H1 (cell line): ENCODE data around the gene ZNF775. TPM values are rescaled to one million over a fixed set of nuclear protein-coding genes. Genes with fewer than 3 reads are reported as not detected.

Source experiments
- CTCF ChIA-PET: fragments of 300-600 bp; sonication (Branson Sonifier 250); formaldehyde crosslinking; loops from one replicate; lab custom pipeline; 2021; ENCODE audit not compliant: partially characterized antibody; lab: Charles Lee
- POLR2A ChIA-PET: fragments of 300-600 bp; sonication (Branson Sonifier 250); formaldehyde crosslinking; loops from one replicate; lab custom pipeline; 2021; ENCODE audit warnings: inconsistent platforms; ENCODE audit not compliant: partially characterized antibody; lab: Charles Lee
- DNase-seq, 2 experiments: peaks; one replicate each; pipeline versions ENCODE4 v3.0.0 to v3.0.0-alpha.2; 2010 to 2022; ENCODE audit warnings: low spot score in 2 of 2, low read depth in 1 of 2, mixed read lengths in 1 of 2
- FAIRE-seq: peaks from 2 replicates; lab custom pipeline; 2011; peaks lifted over from hg19 to GRCh38; lab: Jason Lieb, UNC
- H2AFZ ChIP-seq: 2 replicates; pipeline ENCODE4 v1.8.1; 2012; ENCODE audit warnings: low read length, inconsistent platforms
- H2AK5ac ChIP-seq: 2 replicates; pipeline ENCODE4 v1.6.1; 2013; ENCODE audit warnings: low read depth, low read length
- H2BK120ac ChIP-seq: replicated peaks from 2 replicates; pipeline ENCODE3; 2013; ENCODE audit warnings: low read depth, low read length, inconsistent platforms
- H2BK12ac ChIP-seq: 2 replicates; pipeline ENCODE4 v1.6.1; 2013; ENCODE audit warnings: low read depth, low read length
- H2BK15ac ChIP-seq: 2 replicates; pipeline ENCODE4 v1.6.1; 2013; ENCODE audit warnings: low read length
- H2BK20ac ChIP-seq: 2 replicates; pipeline ENCODE4 v1.6.1; 2013; ENCODE audit warnings: low read length
- H2BK5ac ChIP-seq: 2 replicates; pipeline ENCODE4 v1.6.1; 2013; ENCODE audit warnings: low read depth, low read length
- H3K14ac ChIP-seq: 2 replicates; pipeline ENCODE4 v1.6.1; 2013; ENCODE audit warnings: inconsistent platforms; ENCODE audit not compliant: insufficient read length
- H3K18ac ChIP-seq: 2 replicates; pipeline ENCODE4 v1.6.1; 2013; ENCODE audit warnings: low read length; ENCODE audit errors: extremely low read depth
- H3K23ac ChIP-seq: 2 replicates; pipeline ENCODE4 v1.6.1; 2013; ENCODE audit warnings: inconsistent platforms; ENCODE audit not compliant: insufficient read length
- H3K23me2 ChIP-seq: 2 replicates; pipeline ENCODE4 v1.6.1; 2013; ENCODE audit warnings: low read depth, low read length
- H3K27ac ChIP-seq: 2 replicates; pipeline ENCODE4 v1.6.1; 2011; ENCODE audit warnings: low read depth, low read length, inconsistent platforms
- H3K27me3 ChIP-seq, 4 experiments: replicated peaks in 1 of 4; 1 replicate in 1 of 4; 2 replicates in 3 of 4; pipeline versions ENCODE4 v1.6.1 to v1.8.1; 2011 to 2013; ENCODE audit warnings: low read length in 3 of 4, mild to moderate bottlenecking in 3 of 4, inconsistent platforms in 2 of 4, mixed read lengths in 2 of 4, moderate library complexity in 1 of 4; ENCODE audit not compliant: control insufficient read depth in 3 of 4, insufficient read depth in 3 of 4; ENCODE audit errors: extremely low read depth in 1 of 4
- H3K36me3 ChIP-seq, 4 experiments: 2 replicates each; pipeline versions ENCODE4 v1.6.1 to v1.8.1; 2011 to 2013; ENCODE audit warnings: mild to moderate bottlenecking in 4 of 4, low read length in 3 of 4, moderate library complexity in 2 of 4, control low read depth in 1 of 4, inconsistent platforms in 1 of 4; ENCODE audit not compliant: insufficient read depth in 4 of 4, control insufficient read depth in 2 of 4
- H3K4ac ChIP-seq: replicated peaks from 2 replicates; pipeline ENCODE3; 2013; ENCODE audit warnings: low read length, low read depth, mixed read lengths, inconsistent platforms; ENCODE audit not compliant: insufficient read length
- H3K4me1 ChIP-seq, 4 experiments: replicated peaks in 1 of 4; 1 replicate in 1 of 4; 2 replicates in 3 of 4; pipeline versions ENCODE4 v1.6.1 to v1.8.1; 2011 to 2013; ENCODE audit warnings: low read length in 3 of 4, inconsistent platforms in 2 of 4, mixed read lengths in 1 of 4; ENCODE audit not compliant: insufficient read depth in 4 of 4, control insufficient read depth in 3 of 4
- H3K4me2 ChIP-seq, 2 experiments: 2 replicates each; pipeline versions ENCODE4 v1.6.1 to v1.8.1; 2011 to 2013; ENCODE audit warnings: low read depth in 2 of 2, low read length in 2 of 2, control low read depth in 1 of 2, inconsistent platforms in 1 of 2, mild to moderate bottlenecking in 1 of 2; ENCODE audit not compliant: insufficient read depth in 1 of 2
- H3K4me3 ChIP-seq, 4 experiments: fragments of 200-600, 300-600 bp in 1 of 4; sonication (generic), shearing (Covaris generic), sonication (Bioruptor Twin) in 1 of 4; 2 replicates each; pipeline versions ENCODE4 v1.5.1 to v1.8.1; 2011 to 2016; ENCODE audit warnings: low read length in 4 of 4, low read depth in 3 of 4, control low read depth in 2 of 4, inconsistent platforms in 2 of 4, mild to moderate bottlenecking in 2 of 4, mixed read lengths in 1 of 4, moderate library complexity in 1 of 4; ENCODE audit not compliant: insufficient read depth in 2 of 4; ENCODE audit errors: extremely low read depth in 1 of 4
- H3K56ac ChIP-seq: replicated peaks from 2 replicates; pipeline ENCODE3; 2013; ENCODE audit warnings: low read depth, mild to moderate bottlenecking, mixed read lengths, low read length, inconsistent platforms; ENCODE audit not compliant: insufficient read length
- H3K79me1 ChIP-seq: 2 replicates; pipeline ENCODE4 v1.6.1; 2013; ENCODE audit warnings: low read depth, low read length, control low read depth
- H3K79me2 ChIP-seq, 2 experiments: 2 replicates each; pipeline versions ENCODE4 v1.6.1 to v1.8.1; 2012 to 2013; ENCODE audit warnings: low read length in 2 of 2, mild to moderate bottlenecking in 2 of 2, inconsistent platforms in 1 of 2; ENCODE audit not compliant: insufficient read depth in 2 of 2, control insufficient read depth in 1 of 2
- H3K9ac ChIP-seq, 4 experiments: replicated peaks in 1 of 4; 1 replicate in 1 of 4; 2 replicates in 3 of 4; pipeline versions ENCODE4 v1.6.1 to v1.8.1; 2011 to 2013; ENCODE audit warnings: low read depth in 3 of 4, low read length in 3 of 4, control low read depth in 2 of 4, mild to moderate bottlenecking in 2 of 4, moderate library complexity in 2 of 4, inconsistent platforms in 1 of 4; ENCODE audit errors: extremely low read depth in 1 of 4
- H3K9me3 ChIP-seq, 2 experiments: 2 replicates each; pipeline versions ENCODE4 v1.6.1 to v1.8.1; 2012 to 2013; ENCODE audit warnings: mild to moderate bottlenecking in 2 of 2, moderate library complexity in 2 of 2, control low read depth in 1 of 2, inconsistent platforms in 1 of 2, low read depth in 1 of 2, low read length in 1 of 2, mixed read lengths in 1 of 2; ENCODE audit not compliant: insufficient read depth in 2 of 2
- H4K20me1 ChIP-seq, 2 experiments: replicated peaks in 1 of 2; 2 replicates each; pipeline versions ENCODE3 to v1.8.1; 2011 to 2013; ENCODE audit warnings: inconsistent platforms in 2 of 2, low read length in 2 of 2, mild to moderate bottlenecking in 1 of 2; ENCODE audit not compliant: insufficient read depth in 2 of 2, control insufficient read depth in 1 of 2
- H4K5ac ChIP-seq: 2 replicates; pipeline ENCODE4 v1.6.1; 2013; ENCODE audit warnings: low read length, low read depth, mixed read lengths, inconsistent platforms; ENCODE audit not compliant: insufficient read length
- H4K8ac ChIP-seq: 2 replicates; pipeline ENCODE4 v1.8.0; 2013; ENCODE audit warnings: mild to moderate bottlenecking, moderate library complexity, low read length, inconsistent platforms; ENCODE audit not compliant: insufficient read depth; ENCODE audit errors: extremely low read depth
- H4K91ac ChIP-seq: replicated peaks from 2 replicates; pipeline ENCODE3; 2013; ENCODE audit warnings: low read length, mixed read lengths, inconsistent platforms; ENCODE audit not compliant: insufficient read length
- CTBP2 ChIP-seq: IDR thresholded peaks from 2 replicates; pipeline ENCODE4 v1.7.0; 2011; ENCODE audit warnings: borderline replicate concordance, mild to moderate bottlenecking, moderate library complexity, mixed read lengths, low read length; ENCODE audit not compliant: insufficient read depth, insufficient read length
- KDM5A ChIP-seq: fragments of 200-600 bp; IDR thresholded peaks from 2 replicates; pipeline ENCODE4 v1.7.1; 2012; ENCODE audit warnings: mild to moderate bottlenecking, low read length, inconsistent platforms, mixed read lengths
- RNF2 ChIP-seq: fragments of 200-900, 300-1000 bp; sonication (generic); IDR thresholded peaks from 2 replicates; pipeline ENCODE4 v1.7.1; 2016; ENCODE audit warnings: borderline replicate concordance, low read depth, mild to moderate bottlenecking, antibody characterized with exemption, low read length; ENCODE audit not compliant: poor library complexity, severe bottlenecking; ENCODE audit errors: missing control alignments
- TAF7 ChIP-seq: optimal IDR thresholded peaks from 2 replicates; pipeline ENCODE3; 2011; ENCODE audit warnings: low read depth, mild to moderate bottlenecking, inconsistent platforms, low read length, moderate library complexity, borderline replicate concordance
- WGBS, 2 experiments: shearing (Covaris generic) in 1 of 2; methylation state at CpG; one replicate each; pipeline versions ENCODE4 v1.1.6 to v1.1.7; 2013 to 2015; ENCODE audit warnings: low lambda C conversion rate in 2 of 2, mixed read lengths in 2 of 2, inconsistent platforms in 1 of 2, low coverage in 1 of 2, missing lambda C conversion rate in 1 of 2; ENCODE audit not compliant: insufficient replicate concordance in 2 of 2, insufficient coverage in 1 of 2, insufficient read length in 1 of 2; ENCODE audit errors: extremely low coverage in 1 of 2, missing lambda C conversion rate in 1 of 2; 5-methylcytosine and 5-hydroxymethylcytosine counted together
- polyA plus RNA-seq, 7 experiments: library from polyadenylated mRNA; depleted of rRNA in 3 of 7; stranded (reverse) in 5 of 7; unstranded in 2 of 7; fragments of >200 nt in 5 of 7; fragments of 200-250 nt in 2 of 7; gene quantifications; 1 replicate in 5 of 7; 2 replicates in 1 of 7; 4 replicates in 1 of 7; pipeline versions ENCODE4 v1.2.1 to v1.2.3, GENCODE V29; 2011 to 2013; ENCODE audit warnings: missing spikeins in 2 of 7, mixed read lengths in 2 of 7
- total RNA-seq: library from RNA; stranded (reverse); fragmentation: NEBNext Ultra II Directional; extraction: Animal tissue kit (Norgen Biotek cat#: 25700); gene quantifications from 2 replicates; pipeline ENCODE4 v1.2.1, GENCODE V29; 2021

Gene ZNF775
- total and polyA plus RNA-seq, 2 of the 8 experiments (the other 6 are each of a cell fraction or from before 2014, with no cell fraction given) = 13.6 to 21.5 TPM

DNA sequence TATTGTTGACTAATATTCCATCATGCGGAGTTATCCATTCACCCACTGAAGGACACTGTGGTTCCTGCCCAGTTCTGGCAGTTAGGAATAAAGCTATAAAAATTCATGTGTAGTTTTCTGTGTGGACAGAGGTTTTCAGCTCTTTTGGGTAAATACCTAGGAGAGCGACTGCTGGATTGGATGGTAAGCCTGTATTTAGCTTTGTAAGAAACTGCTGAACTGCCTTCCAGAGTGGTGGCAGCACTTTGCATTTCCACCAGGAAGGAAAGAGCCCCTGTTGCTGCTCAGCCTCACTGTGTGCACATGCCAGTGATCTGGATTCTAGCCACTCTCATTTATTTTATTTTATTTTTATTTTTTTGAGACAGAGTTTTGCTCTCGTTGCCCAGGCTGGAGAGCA, 14.2 kb downstream of the ZNF775 start:
- Histone ChIP-seq H3K23me2 (no peaks in the 10 kb centered on the region), H2AFZ (no peak overlapping the region), H3K36me3 (peaks cover 6 to 56% (median 17%) of the 10 kb centered on the region in 4 experiments; a peak in 7 of 8 replicates), H3K9me3 (no peaks in the 10 kb centered on the region), H3K56ac (no peak overlapping the region), H2AK5ac (no peak overlapping the region), H3K4me1 (peaks cover 0 to 10% (median 4%) of the 10 kb centered on the region in 4 experiments; a peak in 4 of 7 replicates), H4K8ac (no peak overlapping the region), H4K5ac (no peak overlapping the region), H2BK120ac (peak overlapping the region; percentile 61), H3K14ac (no peak overlapping the region), H4K91ac (no peak overlapping the region), H3K79me2 (peaks cover 0 to 41% of the 10 kb centered on the region in 2 experiments; a peak in 2 of 4 replicates), H2BK5ac (0 out of 2 replicates have a peak overlapping the region, but pooled peaks have one; percentile 19), H3K4me3 (no peak overlapping the region), H3K27me3 (no peaks in the 10 kb centered on the region), H3K23ac (no peak overlapping the region), H3K79me1 (no peaks in the 10 kb centered on the region), H2BK20ac (no peak overlapping the region), H2BK12ac (no peak overlapping the region), H3K18ac (0 out of 2 replicates have a peak overlapping the region, but pooled peaks have one; percentile 65), H3K4me2 (no peak overlapping the region), H3K27ac (no peak overlapping the region), H3K9ac (no peak overlapping the region), H4K20me1 (no peaks in the 10 kb centered on the region), H2BK15ac (no peak overlapping the region), H3K4ac (no peak overlapping the region)
- 79% methylated on average over 3 of the region's 3 CpGs; no CpG with 5 or more reads in 1 of the 2 experiments for WGBS, 2 experiments
- DNase-seq (no peak), FAIRE-seq (no peak)
- ChIA-PET CTCF (interaction anchor here (0.7 to 2.0 kb wide), 10 partner anchors 9 to 85 kb away, joined by 3 to 10 read pairs (median 3); no protein-coding TSS in a partner anchor), POLR2A (interaction anchor here (1.0 to 13.9 kb wide), 8 partner anchors 9 to 63 kb away, joined by 3 to 164 read pairs (median 6); a partner anchor contains a TSS)
- TF ChIP-seq CTBP2 (no peak), TAF7 (no peak), RNF2 (no peak), KDM5A (no peak)
